Anterior cingulate cortex (tissue), 58 donors: Measurements from ENCODE around the gene FKBP7.
"Not testable (repeated sequence)": the region's sequence is repeated elsewhere in the genome, so short reads cannot be mapped to it uniquely, and the experiment has no call there.

Experiments used
- DNase-seq, 58 donors: peaks; one replicate each; lab custom pipeline; 2025; lab: John Stamatoyannopoulos, UW

Gene FKBP7

DNA sequence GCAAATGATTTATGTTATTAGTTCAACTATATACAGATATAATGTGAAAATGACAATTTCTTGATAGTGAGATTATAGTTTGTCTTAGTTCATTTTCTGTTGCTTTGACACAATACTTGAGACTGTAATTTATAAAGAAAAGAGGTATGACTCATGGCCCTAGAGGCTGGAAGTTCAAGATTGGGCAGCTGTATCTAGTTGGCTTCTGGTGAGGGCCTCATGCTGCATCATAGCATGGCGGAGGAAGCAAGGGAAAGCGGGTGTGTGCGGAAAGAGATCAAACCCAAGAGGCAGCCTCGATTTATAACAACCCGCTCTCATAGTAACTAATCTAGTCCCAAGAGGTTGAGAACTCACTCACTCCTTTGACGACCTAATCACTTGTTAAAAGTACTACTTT is 13.2 kb upstream of the FKBP7 start:
- no peak for DNase-seq

DNA sequence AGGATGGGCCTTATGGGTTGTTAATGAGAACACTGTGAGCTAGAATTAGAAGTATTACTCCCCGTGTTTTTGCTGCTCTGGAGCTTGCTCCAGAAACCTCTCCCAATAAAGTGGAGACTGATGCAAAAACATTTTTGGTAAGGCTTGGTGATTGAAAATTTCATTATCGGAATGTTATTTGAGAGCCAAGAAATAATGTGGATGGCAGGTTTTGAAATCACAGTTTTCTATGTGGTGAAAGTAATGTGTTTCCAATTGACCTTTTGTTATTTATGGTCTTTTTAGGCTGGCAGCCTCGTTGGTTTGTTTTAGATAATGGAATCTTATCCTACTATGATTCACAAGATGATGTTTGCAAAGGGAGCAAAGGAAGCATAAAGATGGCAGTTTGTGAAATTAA is 7.0 kb upstream of the FKBP7 start:
- DNase-seq, result no peak

DNA sequence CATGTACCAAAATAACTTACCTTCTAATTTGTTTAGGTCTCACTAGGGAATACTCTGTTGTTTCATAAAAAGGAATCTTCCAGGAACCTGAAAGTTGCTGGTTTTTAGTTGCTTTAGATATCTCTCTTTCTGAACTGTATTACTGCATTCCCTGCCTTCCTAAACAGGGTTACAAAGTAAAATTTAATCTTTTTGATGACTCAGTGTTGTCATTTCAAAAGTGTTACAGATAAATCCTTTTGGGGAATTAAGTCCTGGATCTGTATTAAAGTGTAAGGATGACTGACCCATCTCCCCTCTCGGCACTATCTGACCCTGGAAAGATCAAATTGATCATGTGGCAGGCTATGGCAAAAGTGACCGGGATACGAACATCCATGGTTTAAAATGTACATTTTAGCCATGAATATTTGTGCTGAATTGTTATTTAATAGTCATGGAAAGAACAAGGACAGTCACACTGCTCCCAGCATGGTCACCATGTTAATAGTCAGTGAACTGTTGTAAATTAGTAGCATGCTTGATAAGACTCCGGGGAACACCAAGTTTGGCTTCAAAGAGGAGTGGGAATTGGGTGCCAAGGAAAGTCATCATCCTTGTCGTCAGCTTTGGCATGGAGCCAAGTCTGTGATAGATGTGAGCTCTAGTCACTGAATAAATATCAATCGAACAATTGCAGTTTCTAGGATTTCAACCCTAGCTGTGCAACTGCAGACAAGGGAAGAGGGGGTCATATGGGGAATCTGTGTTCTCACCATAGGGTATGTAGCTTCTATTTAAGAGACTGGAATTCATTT is 6.0 kb upstream of the FKBP7 start:
- DNase-seq, result peak in 15 of 58 donors; percentile 1 to 77 (median 13)

DNA sequence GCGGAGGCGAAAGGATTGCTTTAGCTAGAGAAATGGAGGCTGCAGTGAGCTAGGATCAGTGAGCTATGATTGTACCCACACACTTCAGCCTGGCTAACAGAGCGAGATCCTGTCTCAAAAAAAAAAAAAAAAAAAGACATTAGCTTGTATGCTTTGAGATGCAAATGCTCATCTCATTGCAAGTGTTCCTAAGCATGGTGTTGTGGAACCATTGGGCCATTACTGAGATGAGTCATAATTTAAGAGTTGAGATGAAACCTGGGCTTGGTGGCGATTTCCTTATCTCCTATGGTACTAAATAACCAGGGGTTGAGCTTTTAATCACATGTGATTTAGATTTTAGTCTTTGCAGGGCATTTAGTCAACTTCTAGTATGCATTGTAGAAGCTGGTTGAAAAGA is 4.0 kb upstream of the FKBP7 start:
- DNase-seq, result no peak

DNA sequence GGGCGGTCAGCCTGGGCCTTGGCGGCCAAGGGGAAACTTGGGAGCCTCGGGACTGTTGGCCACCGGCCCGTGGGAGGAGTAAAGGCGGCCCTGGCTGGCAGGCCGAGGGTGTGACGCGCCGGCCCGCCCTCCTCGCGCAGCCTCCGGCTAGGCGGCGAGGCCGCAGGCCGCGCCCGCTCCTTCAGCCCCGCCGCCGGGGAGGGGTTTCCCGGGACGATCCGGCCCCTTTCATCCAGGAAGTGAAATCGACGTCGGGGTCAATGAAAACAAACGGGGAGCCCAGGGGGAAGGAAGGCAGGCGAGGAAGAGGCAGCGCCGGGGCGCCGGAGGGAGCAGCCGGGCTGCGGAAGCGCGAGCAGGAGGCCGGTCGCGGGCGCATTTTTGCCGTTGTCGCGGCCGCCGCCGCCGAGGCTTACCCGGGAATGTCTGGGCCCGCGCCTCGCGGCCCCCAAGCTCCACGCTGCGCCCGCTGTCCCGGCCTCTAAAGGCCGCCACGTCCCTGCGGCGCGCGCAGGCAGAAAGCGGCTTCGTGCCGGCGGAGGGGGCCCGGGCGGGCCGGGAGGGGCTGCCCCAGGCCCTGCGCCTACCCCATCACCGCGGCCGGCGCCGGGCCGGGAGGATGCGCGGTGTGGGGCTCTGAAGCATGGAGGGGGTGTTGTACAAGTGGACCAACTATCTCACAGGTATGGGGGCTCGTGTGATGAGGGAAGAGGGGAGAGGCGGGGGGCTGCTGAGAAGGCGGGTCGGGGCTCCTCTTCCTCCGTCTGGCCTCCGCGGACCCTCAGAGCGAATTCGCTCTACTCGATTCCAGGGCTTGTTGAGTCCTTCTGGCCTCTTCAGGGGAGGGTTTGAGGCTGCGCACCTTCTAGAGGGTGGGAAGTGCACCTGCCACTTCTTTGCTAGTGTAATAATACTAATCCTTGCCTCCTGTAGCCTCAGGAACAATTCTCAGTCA is 2.1 kb upstream of the FKBP7 start, which contains the start of gene PLEKHA3:
TSS of gene PLEKHA3 (plus strand) at position 231 of the 955 bp plus-strand sequence. CDS start at position 644, 413 bp downstream.
- peak; percentile 56 to 95 (median 90) for DNase-seq

GRCh38 chr2:178479758-178480226 is 1.4 kb upstream of the FKBP7 start:
- no peak for DNase-seq

DNA sequence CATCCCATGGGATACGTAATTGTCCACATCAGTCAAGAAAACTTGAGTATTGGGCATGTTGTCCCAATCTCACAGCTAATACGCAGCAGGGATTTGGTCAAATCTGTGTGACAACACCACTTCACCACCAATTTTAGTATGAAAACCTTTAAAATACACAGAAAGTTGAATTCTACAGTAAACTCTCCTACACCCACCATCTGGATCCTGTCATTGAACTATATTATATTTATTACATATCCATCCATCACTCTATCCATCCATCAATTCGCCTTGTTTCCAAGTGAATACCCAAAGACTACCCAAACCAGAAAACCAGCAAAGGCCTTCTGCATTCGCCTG is 846 bp upstream of the FKBP7 start:
- no peak for DNase-seq

GRCh38 chr2:178478130-178478438 is 316 bp downstream of the FKBP7 start:
- DNase-seq, result no peak

DNA sequence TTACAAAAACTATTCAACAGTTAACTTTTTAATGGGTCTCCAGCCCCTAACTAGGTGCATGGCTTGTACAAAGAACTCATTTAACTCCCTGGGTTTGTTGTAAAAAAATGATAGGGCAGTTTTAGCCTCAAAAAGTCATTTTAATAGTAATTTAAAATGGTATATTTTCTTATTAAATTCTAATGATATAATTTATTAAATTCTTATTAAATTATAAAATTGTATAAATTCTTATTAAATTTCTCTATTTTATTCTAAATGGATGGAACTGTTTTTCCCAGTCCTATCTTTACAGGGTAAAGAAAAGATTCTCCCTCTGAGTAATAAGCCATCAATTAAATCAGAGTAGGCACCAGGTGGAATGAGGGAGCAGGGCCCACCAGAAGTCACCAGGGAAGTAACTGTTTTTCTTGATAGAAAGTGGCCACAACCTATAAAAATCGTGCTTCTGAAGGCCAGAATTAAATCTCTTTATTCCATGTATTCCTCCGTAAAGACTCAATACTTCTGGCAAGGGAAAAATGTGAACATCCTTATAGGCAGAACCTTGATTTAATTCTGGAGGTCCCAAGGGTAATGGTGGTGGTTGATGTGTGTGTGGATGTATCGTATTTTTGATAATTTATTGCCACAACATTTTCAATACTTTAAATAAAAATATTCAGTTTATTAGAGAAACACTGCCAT is 814 bp downstream of the FKBP7 start:
- DNase-seq, result no peak

GRCh38 chr2:178476477-178476876 is 1.9 kb downstream of the FKBP7 start:
- no peak for DNase-seq

DNA sequence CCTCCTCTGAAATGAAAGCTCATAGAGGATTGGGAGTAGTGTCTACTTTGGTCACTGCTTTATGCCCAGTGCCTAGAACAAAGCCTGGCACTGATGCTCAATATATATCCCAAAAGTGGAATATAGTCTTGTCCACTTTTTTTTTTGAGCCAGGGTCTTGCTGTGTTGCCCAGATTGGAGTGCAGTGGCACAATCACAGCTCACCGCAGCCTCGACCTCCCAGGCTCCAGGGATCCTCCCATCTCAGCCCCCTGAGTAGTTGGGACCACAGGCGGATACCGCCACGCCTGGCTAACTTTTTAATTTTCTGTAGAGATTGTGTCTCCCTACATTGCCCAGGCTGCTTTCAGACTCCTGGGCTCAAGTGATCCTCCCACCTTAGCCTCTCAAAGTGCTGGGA is 3.8 kb downstream of the FKBP7 start:
- no peak for DNase-seq

GRCh38 chr2:178473931-178474330 is 4.5 kb downstream of the FKBP7 start:
- DNase-seq, result no peak

GRCh38 chr2:178473373-178473772 is 5.0 kb downstream of the FKBP7 start:
- no peak for DNase-seq

DNA sequence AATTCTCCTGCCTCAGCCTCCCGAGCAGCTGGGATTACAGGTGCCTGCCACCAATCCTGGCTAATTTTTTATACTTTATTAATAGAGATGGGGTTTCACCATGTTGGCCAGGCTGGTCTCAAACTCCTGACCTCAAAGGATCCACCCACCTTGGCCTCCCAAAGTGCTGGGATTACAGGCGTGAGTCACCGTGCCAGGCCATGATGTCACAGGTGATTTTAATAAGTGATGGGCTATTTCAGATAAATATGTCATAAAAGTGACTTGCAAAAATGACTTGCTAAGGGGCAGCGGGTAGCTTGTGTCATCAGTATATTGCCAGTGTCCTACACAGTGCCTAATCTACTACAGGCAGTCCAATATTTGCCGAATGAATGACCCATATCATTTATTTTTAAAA is 7.1 kb downstream of the FKBP7 start:
- DNase-seq, result not testable (repeated sequence)

DNA sequence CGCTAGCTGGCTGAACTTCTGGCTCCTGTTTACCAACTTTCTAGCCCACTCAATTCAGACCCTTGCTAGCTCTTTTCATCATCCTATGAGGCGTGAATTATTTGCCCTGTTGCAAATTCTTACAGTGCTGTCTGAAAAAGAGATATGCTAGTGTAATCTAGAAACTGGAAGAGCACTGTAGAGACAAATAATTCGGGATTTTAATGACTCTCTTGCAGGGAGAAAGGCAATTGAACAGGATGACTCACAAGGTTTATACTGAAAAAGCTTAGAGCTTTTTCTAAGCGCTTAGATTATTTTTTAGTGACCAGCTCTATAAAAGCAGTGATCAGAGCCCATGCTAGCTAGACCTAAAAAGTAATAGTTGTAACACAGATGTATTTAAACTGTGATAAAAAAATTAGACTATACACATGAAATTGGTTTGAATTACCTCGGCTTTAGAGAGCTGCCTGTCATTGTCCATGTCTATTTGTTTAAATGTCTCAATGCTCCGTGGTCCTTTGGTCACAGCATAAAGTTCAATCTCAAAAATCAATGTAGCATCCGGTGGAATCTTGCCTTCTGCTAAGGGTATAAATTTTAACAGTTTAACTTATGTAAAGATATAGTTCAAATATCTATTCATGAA is 9.1 kb downstream of the FKBP7 start:
- no peak for DNase-seq

- DNase-seq, result no peak
These were observed 21.0 kb downstream of the FKBP7 start for GRCh38 chr2:178457390-178457886.

GRCh38 chr2:178455947-178456346 is 22.5 kb downstream of the FKBP7 start:
- no peak for DNase-seq

DNA sequence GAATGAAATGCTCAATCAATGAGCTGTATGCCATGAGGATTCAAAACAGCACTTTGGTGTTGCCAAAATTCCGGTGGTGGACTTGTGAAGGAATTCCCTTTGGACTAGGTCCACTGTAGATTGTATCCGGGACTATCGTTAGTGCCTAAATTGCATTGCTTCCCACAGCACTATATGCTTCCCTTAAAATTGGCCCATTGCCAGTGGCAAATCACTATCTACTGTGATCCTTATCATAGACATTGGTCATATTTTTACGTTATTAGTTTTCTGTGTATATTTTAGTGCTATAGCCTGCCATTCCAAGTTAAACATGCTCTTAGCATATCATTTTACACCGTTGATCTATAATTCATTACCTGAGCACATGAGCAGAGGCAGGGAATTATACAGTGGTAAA is 25.5 kb downstream of the FKBP7 start:
- DNase-seq, result no peak

DNA sequence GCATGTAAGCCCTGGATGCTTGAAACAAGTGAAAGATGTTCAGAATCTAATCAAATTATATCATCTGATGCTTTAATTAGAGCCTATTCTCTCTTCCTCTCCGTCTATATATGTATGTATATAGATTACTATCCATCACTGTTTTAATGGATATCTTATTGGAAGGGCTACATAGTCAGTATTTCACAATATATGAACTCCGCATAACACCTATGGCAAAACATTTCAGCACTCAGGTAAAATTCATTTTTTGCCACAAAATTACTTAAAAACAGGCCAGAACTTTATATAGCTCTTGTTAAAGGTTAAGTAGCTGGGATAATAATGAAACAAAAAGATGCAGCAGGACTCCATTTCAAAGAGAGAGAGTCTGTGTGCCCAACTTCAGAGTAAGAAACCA is 26.1 kb downstream of the FKBP7 start:
- no peak for DNase-seq

GRCh38 chr2:178450774-178451525 is 27.4 kb downstream of the FKBP7 start, which contains the start of the genes PJVK and PRKRA:
Gene PJVK, plus strand, starts transcription at chr2:178451378. Its CDS starts 2,032 bp downstream, at chr2:178453410.
Gene PRKRA, minus strand, starts transcription at chr2:178451175. Its CDS starts 145 bp downstream, at chr2:178451030.
- peak; percentile 69 to 99 (median 96) for DNase-seq
